T-helper 17 cell (primary cell): ENCODE results near the gene RAPGEF6. TPM values are rescaled to one million over a fixed set of nuclear protein-coding genes. Genes with fewer than 3 reads are reported as not detected.
A peak's percentile ranks its signal among the peaks of the same experiment; 100 is the strongest.
"Not testable (repeated sequence)": the region's sequence is repeated elsewhere in the genome, so short reads cannot be mapped to it uniquely, and the experiment has no call there.

Source experiments
- ATAC-seq: fragments of 150-1000 bp; cut with Tn5 transposase; 2 replicates; pipeline ENCODE4 v1.10.0; 2021; ENCODE audit warnings: mild to moderate bottlenecking, moderate library complexity
- DNase-seq, 3 donors: peaks; one replicate each; pipeline versions ENCODE4 v3.0.0 to v3.0.0-alpha.2; 2020 to 2021
- H3K9me3 ChIP-seq: one replicate; pipeline ENCODE4 v1.7.0; 2013; ENCODE audit warnings: low read length, mild to moderate bottlenecking; ENCODE audit not compliant: control insufficient read depth, poor library complexity, severe bottlenecking
- H3K27ac Mint-ChIP-seq: one replicate; pipeline ENCODE4 v1.8.0; 2022; ENCODE audit warnings: mild to moderate bottlenecking, moderate library complexity, mixed read lengths
- H3K27me3 Mint-ChIP-seq: one replicate; pipeline ENCODE4 v1.8.0; 2022; ENCODE audit warnings: mixed read lengths
- H3K36me3 Mint-ChIP-seq: one replicate; pipeline ENCODE4 v1.8.0; 2022; ENCODE audit warnings: low read depth, mixed read lengths
- H3K4me1 Mint-ChIP-seq: one replicate; pipeline ENCODE4 v1.8.0; 2022; ENCODE audit warnings: mild to moderate bottlenecking, mixed read lengths
- H3K4me3 Mint-ChIP-seq: one replicate; pipeline ENCODE4 v1.8.0; 2022; ENCODE audit warnings: mild to moderate bottlenecking, moderate library complexity, mixed read lengths
- total RNA-seq, 4 donors: library from RNA in 2 of 4; stranded (reverse) in 2 of 4; gene quantifications; one replicate each; pipeline ENCODE4 v1.2.3 and lab custom pipeline; 2022 to 2026

RAPGEF6 gene
- total RNA-seq, 2 donors from 2014 or later, result 60.7 to 68.7 TPM

- peak overlapping the region; percentile 11 for H3K27ac Mint-ChIP-seq
- DNase-seq (no peak), ATAC-seq (no peak)
- peaks cover 26% of the 10 kb centered on the region for H3K4me1 Mint-ChIP-seq
- H3K4me3 Mint-ChIP-seq, result no peak overlapping the region
- no peaks in the 10 kb centered on the region for H3K36me3 Mint-ChIP-seq
- no peaks in the 10 kb centered on the region for H3K9me3 ChIP-seq
- no peaks in the 10 kb centered on the region for H3K27me3 Mint-ChIP-seq
Measured at GRCh38 chr5:131521252-131521651, 113.8 kb downstream of the RAPGEF6 start.

GRCh38 chr5:131515348-131515747 is 119.7 kb downstream of the RAPGEF6 start:
- Mint-ChIP-seq H3K36me3 (peaks cover 7% of the 10 kb centered on the region), H3K27me3 (no peaks in the 10 kb centered on the region), H3K4me3 (peak overlapping the region; percentile 92), H3K4me1 (peaks cover 27% of the 10 kb centered on the region), H3K27ac (peak overlapping the region; percentile 97)
- DNase-seq, result no peak
- no peaks in the 10 kb centered on the region for H3K9me3 ChIP-seq
- no peak for ATAC-seq

GRCh38 chr5:131514316-131515283 is 120.4 kb downstream of the RAPGEF6 start:
- peaks cover 9% of the 10 kb centered on the region for H3K36me3 Mint-ChIP-seq
- H3K4me1 Mint-ChIP-seq, result peaks cover 30% of the 10 kb centered on the region
- peak overlapping the region; percentile 97 for H3K27ac Mint-ChIP-seq
- no peaks in the 10 kb centered on the region for H3K9me3 ChIP-seq
- DNase-seq (no peak), ATAC-seq (peak; percentile 93)
- H3K27me3 Mint-ChIP-seq, result no peaks in the 10 kb centered on the region
- H3K4me3 Mint-ChIP-seq, result peak overlapping the region; percentile 92

GRCh38 chr5:131513780-131514179 is 121.2 kb downstream of the RAPGEF6 start:
- no peak for ATAC-seq
- H3K27ac Mint-ChIP-seq, result peak overlapping the region; percentile 97
- no peaks in the 10 kb centered on the region for H3K9me3 ChIP-seq
- H3K4me3 Mint-ChIP-seq, result peak overlapping the region; percentile 41
- H3K36me3 Mint-ChIP-seq, result peaks cover 9% of the 10 kb centered on the region
- no peak for DNase-seq
- H3K27me3 Mint-ChIP-seq, result no peaks in the 10 kb centered on the region
- H3K4me1 Mint-ChIP-seq, result peaks cover 27% of the 10 kb centered on the region

GRCh38 chr5:131511934-131512333 is 123.1 kb downstream of the RAPGEF6 start:
- Mint-ChIP-seq H3K36me3 (peaks cover 9% of the 10 kb centered on the region), H3K4me1 (peaks cover 29% of the 10 kb centered on the region), H3K27me3 (no peaks in the 10 kb centered on the region), H3K4me3 (no peak overlapping the region), H3K27ac (peak overlapping the region; percentile 97)
- H3K9me3 ChIP-seq, result no peaks in the 10 kb centered on the region
- ATAC-seq, result no peak
- DNase-seq, result no peak

- ATAC-seq (no peak), DNase-seq (no peak)
- H3K9me3 ChIP-seq, result no peaks in the 10 kb centered on the region
- Mint-ChIP-seq H3K27me3 (no peaks in the 10 kb centered on the region), H3K36me3 (peaks cover 6% of the 10 kb centered on the region), H3K4me1 (peaks cover 17% of the 10 kb centered on the region), H3K4me3 (no peak overlapping the region), H3K27ac (no peak overlapping the region)
Measured at GRCh38 chr5:131509801-131510200, 125.2 kb downstream of the RAPGEF6 start.

- DNase-seq (no peak), ATAC-seq (no peak)
- Mint-ChIP-seq H3K4me1 (peaks cover 8% of the 10 kb centered on the region), H3K36me3 (peaks cover 7% of the 10 kb centered on the region), H3K4me3 (no peak overlapping the region), H3K27ac (peak overlapping the region; percentile 19), H3K27me3 (no peaks in the 10 kb centered on the region)
- H3K9me3 ChIP-seq, result no peaks in the 10 kb centered on the region
Measured at GRCh38 chr5:131505237-131505908, 129.7 kb downstream of the RAPGEF6 start.

GRCh38 chr5:131496400-131496713 is 138.7 kb downstream of the RAPGEF6 start:
- DNase-seq (no peak), ATAC-seq (no peak)
- Mint-ChIP-seq H3K36me3 (peaks cover 20% of the 10 kb centered on the region), H3K27ac (no peak overlapping the region), H3K4me1 (peaks cover 23% of the 10 kb centered on the region), H3K4me3 (no peak overlapping the region), H3K27me3 (no peaks in the 10 kb centered on the region)
- H3K9me3 ChIP-seq, result no peaks in the 10 kb centered on the region

GRCh38 chr5:131495536-131496399 is 139.3 kb downstream of the RAPGEF6 start:
- H3K4me3 Mint-ChIP-seq, result no peak overlapping the region
- H3K9me3 ChIP-seq, result no peaks in the 10 kb centered on the region
- H3K27ac Mint-ChIP-seq, result no peak overlapping the region
- H3K4me1 Mint-ChIP-seq, result peaks cover 23% of the 10 kb centered on the region
- H3K27me3 Mint-ChIP-seq, result no peaks in the 10 kb centered on the region
- DNase-seq (no peak), ATAC-seq (no peak)
- peaks cover 20% of the 10 kb centered on the region for H3K36me3 Mint-ChIP-seq

- Mint-ChIP-seq H3K36me3 (peaks cover 18% of the 10 kb centered on the region), H3K27ac (peak overlapping the region; percentile 4)
Measured at GRCh38 chr5:131491749-131492148, 143.3 kb downstream of the RAPGEF6 start.

GRCh38 chr5:131488463-131488862 is 146.6 kb downstream of the RAPGEF6 start:
- peak; percentile 30 for ATAC-seq
- DNase-seq, result no peak
- Mint-ChIP-seq H3K27ac (no peak overlapping the region), H3K36me3 (peaks cover 5% of the 10 kb centered on the region), H3K27me3 (no peaks in the 10 kb centered on the region), H3K4me1 (peaks cover 11% of the 10 kb centered on the region), H3K4me3 (no peak overlapping the region)
- H3K9me3 ChIP-seq, result no peaks in the 10 kb centered on the region

More at GRCh38 chr5:131491749-131492148, 143.3 kb downstream of the RAPGEF6 start:
- no peak for ATAC-seq
- no peaks in the 10 kb centered on the region for H3K9me3 ChIP-seq
- no peak overlapping the region for H3K4me3 Mint-ChIP-seq
- H3K4me1 Mint-ChIP-seq, result peaks cover 20% of the 10 kb centered on the region
- DNase-seq, result no peak
- H3K27me3 Mint-ChIP-seq, result no peaks in the 10 kb centered on the region

- not testable (repeated sequence) for H3K36me3 Mint-ChIP-seq, H3K4me3 Mint-ChIP-seq, ATAC-seq, H3K9me3 ChIP-seq, H3K27me3 Mint-ChIP-seq, H3K27ac Mint-ChIP-seq, DNase-seq
- H3K4me1 Mint-ChIP-seq, result peaks cover 13% of the 10 kb centered on the region
Measured at GRCh38 chr5:131487371-131487770, 147.7 kb downstream of the RAPGEF6 start.

- H3K4me3 Mint-ChIP-seq, result no peak overlapping the region
- H3K27me3 Mint-ChIP-seq, result no peaks in the 10 kb centered on the region
- no peak for DNase-seq
- peak overlapping the region; percentile 83 for H3K27ac Mint-ChIP-seq
- H3K36me3 Mint-ChIP-seq, result peaks cover 3% of the 10 kb centered on the region
- ATAC-seq, result no peak
- H3K9me3 ChIP-seq, result no peaks in the 10 kb centered on the region
- H3K4me1 Mint-ChIP-seq, result peaks cover 14% of the 10 kb centered on the region
Measured at GRCh38 chr5:131482617-131483016, 152.4 kb downstream of the RAPGEF6 start.
